ENCODE results near the gene ATXN7L1.

- no peak for TF ChIP-seq CTCF (IDR thresholded peaks at IDR 0.05)
- no peak for TF ChIP-seq POLR2A (IDR thresholded peaks at IDR 0.05)
Observed at GRCh38 chr7:105849122-105849855, 27.1 kb downstream of the ATXN7L1 start.

Data from esophagus squamous epithelium (tissue), 4 donors.